HG03565 (cell line): ENCODE data around the gene KCNK2.
A peak's percentile ranks its signal among the peaks of the same experiment; 100 is the strongest.

Experiments
- ATAC-seq: cut with Tn5 transposase; IDR thresholded peaks from one replicate; pipeline ENCODE4 v1.9.1; 2021; ENCODE audit warnings: mild to moderate bottlenecking, moderate library complexity; ENCODE audit not compliant: unreplicated experiment

Gene KCNK2

GRCh38 chr1:215082532-215083382 lies at the start of gene KCNK2:
Gene KCNK2 (plus strand): TSS chr1:215082737. CDS start chr1:215083386, 649 bp downstream.
- ATAC-seq: no peak

- ATAC-seq: no peak
Observed at GRCh38 chr1:215032911-215033526, 49.5 kb upstream of the KCNK2 start.

- no peak for ATAC-seq
Observed at GRCh38 chr1:215040190-215040589, 42.3 kb upstream of the KCNK2 start.

- ATAC-seq: no peak
Observed at GRCh38 chr1:215043401-215043800, 39.1 kb upstream of the KCNK2 start.

GRCh38 chr1:215044151-215044550 lies 38.4 kb upstream of the KCNK2 start:
- no peak for ATAC-seq

GRCh38 chr1:215045698-215046308 lies 36.7 kb upstream of the KCNK2 start:
- ATAC-seq: no peak

- ATAC-seq: no peak
Observed at GRCh38 chr1:215052256-215053015, 30.1 kb upstream of the KCNK2 start.

GRCh38 chr1:215054266-215054665 lies 28.3 kb upstream of the KCNK2 start:
- ATAC-seq: no peak

GRCh38 chr1:215055281-215055935 lies 27.1 kb upstream of the KCNK2 start:
- ATAC-seq: no peak

- ATAC-seq: no peak
Observed at GRCh38 chr1:215056584-215056983, 26.0 kb upstream of the KCNK2 start.

- no peak for ATAC-seq
Observed at GRCh38 chr1:215059947-215060346, 22.6 kb upstream of the KCNK2 start.

GRCh38 chr1:215064327-215064726 lies 18.2 kb upstream of the KCNK2 start:
- ATAC-seq: no peak

GRCh38 chr1:215071078-215071477 lies 11.5 kb upstream of the KCNK2 start:
- no peak for ATAC-seq

GRCh38 chr1:215076322-215076721 lies 6.2 kb upstream of the KCNK2 start:
- ATAC-seq: peak; percentile 83

- no peak for ATAC-seq
Observed at GRCh38 chr1:215079456-215079855, 3.1 kb upstream of the KCNK2 start.

GRCh38 chr1:215081661-215082531 lies 641 bp upstream of the KCNK2 start:
- ATAC-seq: no peak

- ATAC-seq: no peak
Observed at GRCh38 chr1:215083383-215083961, 935 bp downstream of the KCNK2 start.

GRCh38 chr1:215084621-215085020 lies 2.1 kb downstream of the KCNK2 start:
- ATAC-seq: no peak

GRCh38 chr1:215087603-215088002 lies 5.1 kb downstream of the KCNK2 start:
- ATAC-seq: no peak
